Measurements from ENCODE around the gene ZBTB8OS.

Gene ZBTB8OS

GRCh38 chr1:32632829-32633228 is 17.5 kb downstream of the ZBTB8OS start:
- no peak for TF ChIP-seq TAF1 (IDR thresholded peaks at IDR 0.05; ENCODE audit: borderline replicate concordance, insufficient read depth, low read length)
- TF ChIP-seq REST (IDR thresholded peaks at IDR 0.05; ENCODE audit: insufficient read depth in 1 of 2, low read depth in 2 of 2, low read length in 2 of 2) = no peak
- no peak for TF ChIP-seq FOXP2 (optimal IDR thresholded peaks at IDR 0.05; ENCODE audit: borderline replicate concordance, extremely low read depth, extremely low read length, insufficient read depth)

- no peak for TF ChIP-seq FOXP2 (optimal IDR thresholded peaks at IDR 0.05; ENCODE audit: borderline replicate concordance, extremely low read depth, extremely low read length, insufficient read depth)
- TF ChIP-seq TAF1 (IDR thresholded peaks at IDR 0.05; ENCODE audit: borderline replicate concordance, insufficient read depth, low read length) = no peak
- TF ChIP-seq POLR2AphosphoS5 (IDR thresholded peaks at IDR 0.05; ENCODE audit: low read depth, low read length) = no peak
- TF ChIP-seq REST (IDR thresholded peaks at IDR 0.05; ENCODE audit: insufficient read depth in 1 of 2, low read depth in 2 of 2, low read length in 2 of 2) = no peak
- no peak for TF ChIP-seq SIN3A (IDR thresholded peaks at IDR 0.05; ENCODE audit: borderline replicate concordance, insufficient read depth, low read length)
Measured at GRCh38 chr1:32627596-32628162, 22.7 kb downstream of the ZBTB8OS start.

GRCh38 chr1:32626176-32626575 is 24.2 kb downstream of the ZBTB8OS start:
- TF ChIP-seq FOXP2 (optimal IDR thresholded peaks at IDR 0.05; ENCODE audit: borderline replicate concordance, extremely low read depth, extremely low read length, insufficient read depth) (no peak), REST (IDR thresholded peaks at IDR 0.05; ENCODE audit: insufficient read depth in 1 of 2, low read depth in 2 of 2, low read length in 2 of 2) (no peak), SIN3A (IDR thresholded peaks at IDR 0.05; ENCODE audit: borderline replicate concordance, insufficient read depth, low read length) (no peak), POLR2AphosphoS5 (IDR thresholded peaks at IDR 0.05; ENCODE audit: low read depth, low read length) (no peak), TAF1 (IDR thresholded peaks at IDR 0.05; ENCODE audit: borderline replicate concordance, insufficient read depth, low read length) (no peak)

DNA sequence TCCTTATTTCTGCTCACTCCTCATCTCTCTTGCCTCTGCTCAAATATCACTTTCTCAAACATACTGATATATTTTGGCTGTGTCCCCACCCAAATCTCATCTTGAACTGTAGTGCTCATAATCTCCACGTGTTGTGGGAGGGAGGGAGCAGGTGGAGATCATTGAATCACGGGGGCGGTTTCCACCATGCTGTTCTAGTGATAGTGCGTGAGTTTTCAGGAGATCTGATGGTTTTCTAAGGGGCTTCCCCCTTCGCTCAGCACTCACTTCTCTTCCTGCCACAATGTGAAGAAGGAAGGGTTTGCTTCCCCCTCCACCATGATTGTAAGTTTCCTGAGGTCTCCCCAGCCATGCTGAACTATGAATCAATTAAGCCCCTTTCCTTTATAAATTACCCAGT is 26.6 kb downstream of the ZBTB8OS start:
- no peak for TF ChIP-seq TAF1 (IDR thresholded peaks at IDR 0.05; ENCODE audit: borderline replicate concordance, insufficient read depth, low read length)
- no peak for TF ChIP-seq FOXP2 (optimal IDR thresholded peaks at IDR 0.05; ENCODE audit: borderline replicate concordance, extremely low read depth, extremely low read length, insufficient read depth)
- TF ChIP-seq POLR2AphosphoS5 (IDR thresholded peaks at IDR 0.05; ENCODE audit: low read depth, low read length) = no peak

DNA sequence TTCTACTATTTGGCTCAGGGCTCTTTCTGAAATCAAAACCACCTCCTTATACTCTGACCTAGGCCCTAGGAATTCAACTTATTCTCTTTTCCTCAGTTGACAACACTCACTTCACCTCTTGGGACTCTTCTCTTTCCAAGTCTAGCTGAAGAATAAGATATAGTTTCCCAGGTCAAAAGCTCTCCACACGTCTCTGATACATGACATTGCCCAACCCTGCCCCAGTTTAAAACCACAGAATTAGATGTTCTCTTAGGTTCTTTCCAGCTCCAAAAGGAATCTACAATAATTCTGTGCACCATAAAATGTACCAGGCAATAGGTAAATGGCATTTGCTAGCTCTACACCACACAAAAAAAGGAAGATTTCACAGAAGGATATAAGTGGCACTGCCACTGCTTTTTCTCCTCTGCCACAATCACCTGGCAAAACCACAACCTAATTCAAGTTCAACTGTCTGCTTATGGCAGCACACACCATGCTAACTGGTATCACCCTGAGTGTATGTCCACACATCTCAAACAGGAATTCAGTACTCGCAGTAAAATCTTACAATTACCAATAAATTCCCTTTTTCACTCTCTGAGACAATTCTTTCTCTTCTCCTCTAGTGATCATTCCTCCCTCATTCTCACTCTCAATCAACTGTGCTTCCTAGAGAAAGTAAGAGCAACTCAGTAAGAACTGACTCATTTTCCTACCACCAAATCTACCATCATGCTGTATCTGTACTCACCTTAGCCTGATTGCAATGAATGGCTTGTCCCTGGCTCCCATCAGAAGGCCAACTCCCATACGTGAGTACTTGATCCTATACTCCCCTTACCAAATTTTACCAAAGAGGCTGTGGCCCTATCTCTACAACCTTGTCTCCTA is 27.3 kb downstream of the ZBTB8OS start:
- no peak for TF ChIP-seq REST (IDR thresholded peaks at IDR 0.05; ENCODE audit: insufficient read depth in 1 of 2, low read depth in 2 of 2, low read length in 2 of 2)
- no peak for TF ChIP-seq SIN3A (IDR thresholded peaks at IDR 0.05; ENCODE audit: borderline replicate concordance, insufficient read depth, low read length)
- TF ChIP-seq POLR2AphosphoS5 (IDR thresholded peaks at IDR 0.05; ENCODE audit: low read depth, low read length) = no peak
- no peak for TF ChIP-seq FOXP2 (optimal IDR thresholded peaks at IDR 0.05; ENCODE audit: borderline replicate concordance, extremely low read depth, extremely low read length, insufficient read depth)
- no peak for TF ChIP-seq TAF1 (IDR thresholded peaks at IDR 0.05; ENCODE audit: borderline replicate concordance, insufficient read depth, low read length)
